PFSK-1 (cell line): ENCODE data around the gene PLOD2.

Source experiments
- FOXP2 ChIP-seq: optimal IDR thresholded peaks from 2 replicates; pipeline ENCODE3; 2011; ENCODE audit warnings: borderline replicate concordance, control low read depth, inconsistent platforms; ENCODE audit not compliant: insufficient read depth; ENCODE audit errors: extremely low read length, extremely low read depth
- POLR2AphosphoS5 ChIP-seq: IDR thresholded peaks from 2 replicates; pipeline ENCODE4 v1.6.1; 2012; ENCODE audit warnings: low read depth, mild to moderate bottlenecking, control low read depth, low read length, moderate library complexity
- REST ChIP-seq, 2 experiments: IDR thresholded peaks; 2 replicates each; pipeline versions ENCODE4 v1.6.1 to v1.8.0; 2011 to 2012; ENCODE audit warnings: low read depth in 2 of 2, low read length in 2 of 2, control low read depth in 1 of 2, inconsistent platforms in 1 of 2, mild to moderate bottlenecking in 1 of 2, moderate library complexity in 1 of 2; ENCODE audit not compliant: insufficient read depth in 1 of 2
- SIN3A ChIP-seq: IDR thresholded peaks from 2 replicates; pipeline ENCODE4 v1.6.1; 2012; ENCODE audit warnings: mild to moderate bottlenecking, low read length, moderate library complexity, borderline replicate concordance; ENCODE audit not compliant: insufficient read depth
- TAF1 ChIP-seq: IDR thresholded peaks from 2 replicates; pipeline ENCODE4 v1.6.1; 2012; ENCODE audit warnings: low read length, control low read depth, borderline replicate concordance; ENCODE audit not compliant: insufficient read depth

PLOD2 gene

DNA sequence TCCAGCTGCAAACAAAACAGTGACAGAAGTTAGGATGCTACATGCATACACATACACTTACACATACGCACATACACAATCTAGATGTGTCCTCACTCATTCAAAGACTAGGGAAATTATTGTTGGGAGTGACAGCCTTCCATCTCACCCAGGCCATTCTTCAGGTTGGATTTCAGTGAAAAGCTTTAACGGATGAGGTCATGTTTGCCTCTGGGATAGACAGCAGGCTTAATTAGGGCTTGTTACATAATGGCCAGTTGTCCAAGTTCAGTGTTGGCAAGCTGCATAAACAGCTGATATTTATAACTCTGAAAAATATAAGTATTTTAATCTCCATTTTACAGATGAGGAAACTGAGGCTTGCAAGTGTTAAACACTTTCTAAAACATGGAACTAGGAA, 35.8 kb upstream of the PLOD2 start:
- TF ChIP-seq FOXP2 (no peak), SIN3A (no peak), REST (IDR thresholded peaks at IDR 0.05; ENCODE audit: insufficient read depth in 1 of 2, low read depth in 2 of 2, low read length in 2 of 2) (no peak), POLR2AphosphoS5 (no peak), TAF1 (no peak)

- TF ChIP-seq REST (IDR thresholded peaks at IDR 0.05; ENCODE audit: insufficient read depth in 1 of 2, low read depth in 2 of 2, low read length in 2 of 2) (no peak), FOXP2 (no peak), SIN3A (no peak), POLR2AphosphoS5 (no peak), TAF1 (no peak)
Observed at GRCh38 chr3:146195605-146196004, 34.6 kb upstream of the PLOD2 start.

- TF ChIP-seq POLR2AphosphoS5 = no peak
- TF ChIP-seq TAF1 = no peak
- no peak for TF ChIP-seq REST (IDR thresholded peaks at IDR 0.05; ENCODE audit: insufficient read depth in 1 of 2, low read depth in 2 of 2, low read length in 2 of 2)
- TF ChIP-seq SIN3A = no peak
- no peak for TF ChIP-seq FOXP2
Observed at GRCh38 chr3:146195030-146195429, 34.0 kb upstream of the PLOD2 start.

GRCh38 chr3:146191051-146191450, 30.1 kb upstream of the PLOD2 start:
- TF ChIP-seq TAF1 (no peak), SIN3A (no peak), POLR2AphosphoS5 (no peak), FOXP2 (no peak), REST (IDR thresholded peaks at IDR 0.05; ENCODE audit: insufficient read depth in 1 of 2, low read depth in 2 of 2, low read length in 2 of 2) (no peak)
